Astrocyte (in vitro differentiated cells and primary cell): ENCODE results near the gene LRRTM4. TPM values are rescaled to one million over a fixed set of nuclear protein-coding genes. Genes with fewer than 3 reads are reported as not detected.

Experiments used
- DNase-seq: peaks from one replicate; pipeline ENCODE4 v3.0.0-alpha.2; 2010; ENCODE audit warnings: low read depth
- FAIRE-seq: peaks from 2 replicates; lab custom pipeline; 2011; peaks lifted over from hg19 to GRCh38; lab: Jason Lieb, UNC
- H2AFZ ChIP-seq: 2 replicates; pipeline ENCODE4 v1.6.0; 2012; ENCODE audit warnings: low read depth, low read length, inconsistent platforms
- H3K27ac ChIP-seq: 2 replicates; pipeline ENCODE4 v1.5.1; 2011; ENCODE audit warnings: low read depth, low read length, inconsistent platforms
- H3K27me3 ChIP-seq: 2 replicates; pipeline ENCODE4 v1.6.0; 2011; ENCODE audit warnings: low read length, inconsistent platforms; ENCODE audit not compliant: insufficient read depth
- H3K36me3 ChIP-seq: 2 replicates; pipeline ENCODE4 v1.5.1; 2011; ENCODE audit warnings: low read length, inconsistent platforms; ENCODE audit not compliant: insufficient read depth
- H3K4me1 ChIP-seq: 2 replicates; pipeline ENCODE4 v1.5.1; 2011; ENCODE audit warnings: low read length, inconsistent platforms; ENCODE audit not compliant: insufficient read depth
- H3K4me2 ChIP-seq: 2 replicates; pipeline ENCODE4 v1.6.0; 2012; ENCODE audit warnings: low read length, inconsistent platforms
- H3K4me3 ChIP-seq: 2 replicates; pipeline ENCODE4 v1.5.1; 2011; ENCODE audit warnings: low read depth, mild to moderate bottlenecking, low read length, inconsistent platforms; ENCODE audit not compliant: insufficient read depth
- H3K79me2 ChIP-seq: 2 replicates; pipeline ENCODE4 v1.6.0; 2012; ENCODE audit warnings: mild to moderate bottlenecking, low read length, inconsistent platforms; ENCODE audit not compliant: insufficient read depth
- H3K9ac ChIP-seq: 2 replicates; pipeline ENCODE4 v1.6.0; 2012; ENCODE audit warnings: mild to moderate bottlenecking, low read length, inconsistent platforms
- H3K9me3 ChIP-seq: 2 replicates; pipeline ENCODE4 v1.5.1; 2012; ENCODE audit warnings: low read depth, mild to moderate bottlenecking, low read length, inconsistent platforms; ENCODE audit not compliant: insufficient read depth
- H4K20me1 ChIP-seq: 2 replicates; pipeline ENCODE4 v1.6.0; 2012; ENCODE audit warnings: low read length, inconsistent platforms; ENCODE audit not compliant: insufficient read depth
- H3K27ac Mint-ChIP-seq: one replicate; pipeline ENCODE4 v1.8.0; 2021; ENCODE audit warnings: mild to moderate bottlenecking, mixed read lengths; ENCODE audit not compliant: unreplicated experiment
- H3K27me3 Mint-ChIP-seq: one replicate; pipeline ENCODE4 v1.8.0; 2021; ENCODE audit warnings: low read depth, mixed read lengths; ENCODE audit not compliant: unreplicated experiment
- H3K36me3 Mint-ChIP-seq: one replicate; pipeline ENCODE4 v1.8.0; 2021; ENCODE audit warnings: low read depth, mixed read lengths; ENCODE audit not compliant: unreplicated experiment
- H3K4me1 Mint-ChIP-seq: one replicate; pipeline ENCODE4 v1.8.0; 2021; ENCODE audit warnings: low read depth, mixed read lengths; ENCODE audit not compliant: unreplicated experiment
- H3K4me3 Mint-ChIP-seq: one replicate; pipeline ENCODE4 v1.8.0; 2021; ENCODE audit warnings: mild to moderate bottlenecking, moderate library complexity, mixed read lengths; ENCODE audit not compliant: unreplicated experiment
- H3K9me3 Mint-ChIP-seq: one replicate; pipeline ENCODE4 v1.8.0; 2021; ENCODE audit warnings: mild to moderate bottlenecking, mixed read lengths; ENCODE audit not compliant: unreplicated experiment
- CTCF ChIP-seq: IDR thresholded peaks from 2 replicates; pipeline ENCODE4 v1.5.1; 2011; ENCODE audit warnings: low read depth, mild to moderate bottlenecking, inconsistent platforms, low read length, moderate library complexity; ENCODE audit not compliant: insufficient read depth
- EZH2 ChIP-seq: IDR thresholded peaks from 2 replicates; pipeline ENCODE4 v1.6.1; 2012; ENCODE audit warnings: mild to moderate bottlenecking, low read length, inconsistent platforms; ENCODE audit not compliant: insufficient read depth
- total RNA-seq: library from RNA; stranded (reverse); gene quantifications from 2 replicates; pipeline ENCODE4 v1.2.1, GENCODE V29; 2021

LRRTM4 gene
- total RNA-seq, 1 donor from 2014 or later: 0.59 TPM

- no peak overlapping the region for H3K4me2 ChIP-seq
- Mint-ChIP-seq H3K4me1 (peaks cover 11% of the 10 kb centered on the region), H3K4me3 (no peak overlapping the region), H3K36me3 (no peaks in the 10 kb centered on the region), H3K27ac (no peak overlapping the region), H3K9me3 (no peaks in the 10 kb centered on the region), H3K27me3 (peaks cover 2% of the 10 kb centered on the region)
- H3K36me3 ChIP-seq: no peaks in the 10 kb centered on the region
- no peaks in the 10 kb centered on the region for H4K20me1 ChIP-seq
- FAIRE-seq (no peak), DNase-seq (no peak)
- no peak overlapping the region for H3K27ac ChIP-seq
- H3K79me2 ChIP-seq: no peaks in the 10 kb centered on the region
- no peaks in the 10 kb centered on the region for H3K4me1 ChIP-seq
- H3K4me3 ChIP-seq: no peak overlapping the region
- no peak overlapping the region for H3K9ac ChIP-seq
- no peaks in the 10 kb centered on the region for H3K27me3 ChIP-seq
- TF ChIP-seq CTCF: no peak
- TF ChIP-seq EZH2: no peak
- H3K9me3 ChIP-seq: no peaks in the 10 kb centered on the region
- H2AFZ ChIP-seq: no peak overlapping the region
These were observed 44.4 kb upstream of the LRRTM4 start for GRCh38 chr2:77566582-77566981.

GRCh38 chr2:77566131-77566530 lies 44.0 kb upstream of the LRRTM4 start:
- Histone ChIP-seq H3K4me3 (no peak overlapping the region), H3K4me2 (no peak overlapping the region), H3K27me3 (no peaks in the 10 kb centered on the region), H3K9me3 (no peaks in the 10 kb centered on the region), H3K79me2 (no peaks in the 10 kb centered on the region), H3K9ac (no peak overlapping the region), H4K20me1 (no peaks in the 10 kb centered on the region), H3K27ac (no peak overlapping the region), H3K36me3 (no peaks in the 10 kb centered on the region), H3K4me1 (no peaks in the 10 kb centered on the region), H2AFZ (no peak overlapping the region)
- H3K36me3 Mint-ChIP-seq: no peaks in the 10 kb centered on the region
- DNase-seq (no peak), FAIRE-seq (no peak)
- no peaks in the 10 kb centered on the region for H3K9me3 Mint-ChIP-seq
- H3K27me3 Mint-ChIP-seq: peaks cover 2% of the 10 kb centered on the region
- peaks cover 11% of the 10 kb centered on the region for H3K4me1 Mint-ChIP-seq
- H3K4me3 Mint-ChIP-seq: no peak overlapping the region
- no peak overlapping the region for H3K27ac Mint-ChIP-seq
- TF ChIP-seq CTCF (no peak), EZH2 (no peak)

- H3K9me3 ChIP-seq: no peaks in the 10 kb centered on the region
- no peaks in the 10 kb centered on the region for H3K27me3 ChIP-seq
- DNase-seq (peak; percentile 2), FAIRE-seq (no peak)
- no peaks in the 10 kb centered on the region for H4K20me1 ChIP-seq
- TF ChIP-seq EZH2 (no peak), CTCF (no peak)
- H3K4me1 ChIP-seq: no peaks in the 10 kb centered on the region
- no peaks in the 10 kb centered on the region for H3K36me3 ChIP-seq
- H3K9me3 Mint-ChIP-seq: peaks cover 2% of the 10 kb centered on the region
- no peak overlapping the region for H3K4me3 Mint-ChIP-seq
- no peak overlapping the region for H3K9ac ChIP-seq
- H3K4me1 Mint-ChIP-seq: peaks cover 9% of the 10 kb centered on the region
- no peaks in the 10 kb centered on the region for H3K36me3 Mint-ChIP-seq
- no peaks in the 10 kb centered on the region for H3K79me2 ChIP-seq
- H3K27me3 Mint-ChIP-seq: no peaks in the 10 kb centered on the region
- H2AFZ ChIP-seq: no peak overlapping the region
- H3K4me3 ChIP-seq: no peak overlapping the region
- no peak overlapping the region for H3K4me2 ChIP-seq
- H3K27ac Mint-ChIP-seq: peak overlapping the region; percentile 91
- no peak overlapping the region for H3K27ac ChIP-seq
These were observed 30.8 kb upstream of the LRRTM4 start for GRCh38 chr2:77552956-77553355.
